Measurements from ENCODE around the gene ACTA1.
"Not testable (repeated sequence)": the region's sequence is repeated elsewhere in the genome, so short reads cannot be mapped to it uniquely, and the experiment has no call there.

The ACTA1 gene

DNA sequence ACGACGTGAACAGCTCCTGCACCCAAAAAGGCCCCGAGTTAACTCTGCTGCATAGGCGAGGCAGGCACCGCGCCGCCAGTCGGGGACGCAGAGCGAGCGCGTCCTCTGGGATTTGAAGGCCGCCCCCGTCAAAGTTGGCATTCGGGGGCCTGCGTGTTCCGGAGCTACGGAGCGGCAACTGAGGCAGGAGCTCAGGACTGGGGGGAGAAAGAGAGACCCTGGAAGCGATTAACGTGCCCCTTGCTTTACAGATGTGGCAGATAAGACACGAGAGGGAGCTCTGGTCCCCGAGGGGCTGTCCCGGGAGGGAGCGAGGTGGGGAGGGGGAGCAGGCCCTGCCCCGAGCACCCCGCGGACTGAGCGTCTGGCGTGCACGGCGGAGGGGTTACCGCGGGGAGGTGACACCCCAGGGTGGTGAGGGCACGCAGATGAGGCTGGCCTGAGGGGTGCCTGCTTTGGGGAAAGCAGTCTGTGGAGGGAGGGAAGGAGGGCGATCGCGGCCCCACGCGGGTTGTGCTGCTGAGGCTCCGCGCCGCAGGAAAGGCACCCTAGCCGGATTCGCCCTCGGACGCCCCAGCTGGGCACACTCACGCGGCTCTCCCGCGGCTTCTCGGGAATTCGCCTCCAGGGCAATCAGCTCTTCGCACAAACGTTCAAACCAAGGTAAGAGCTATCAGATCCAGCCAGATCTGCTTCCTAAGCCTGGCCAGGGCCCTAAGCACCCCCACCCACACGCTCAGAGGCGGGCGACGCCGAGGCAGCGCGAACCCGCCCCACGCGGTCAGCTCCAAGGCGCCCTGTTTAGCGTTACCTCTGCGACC is 26.5 kb downstream of the ACTA1 start:
- H3K4me1 ChIP-seq (ENCODE audit: control insufficient read depth in 1 of 2, insufficient read depth in 2 of 2, low read length in 2 of 2), result peaks cover 12 to 31% of the 10 kb centered on the region in 2 donors
- H3K4me3 ChIP-seq (ENCODE audit: low read depth in 1 of 2, low read length in 2 of 2), result peak overlapping the region; percentile 11 to 55
- no peak overlapping the region for H3K27ac ChIP-seq (ENCODE audit: low read length)
- H3K27me3 ChIP-seq (ENCODE audit: low read depth, low read length), result peaks cover 46% of the 10 kb centered on the region
- H3K36me3 ChIP-seq (ENCODE audit: control insufficient read depth in 1 of 2, insufficient read depth in 2 of 2, low read length in 2 of 2), result no peaks in the 10 kb centered on the region
- H3K9me3 ChIP-seq (ENCODE audit: control insufficient read depth in 1 of 2, low read length in 2 of 2), result no peaks in the 10 kb centered on the region

DNA sequence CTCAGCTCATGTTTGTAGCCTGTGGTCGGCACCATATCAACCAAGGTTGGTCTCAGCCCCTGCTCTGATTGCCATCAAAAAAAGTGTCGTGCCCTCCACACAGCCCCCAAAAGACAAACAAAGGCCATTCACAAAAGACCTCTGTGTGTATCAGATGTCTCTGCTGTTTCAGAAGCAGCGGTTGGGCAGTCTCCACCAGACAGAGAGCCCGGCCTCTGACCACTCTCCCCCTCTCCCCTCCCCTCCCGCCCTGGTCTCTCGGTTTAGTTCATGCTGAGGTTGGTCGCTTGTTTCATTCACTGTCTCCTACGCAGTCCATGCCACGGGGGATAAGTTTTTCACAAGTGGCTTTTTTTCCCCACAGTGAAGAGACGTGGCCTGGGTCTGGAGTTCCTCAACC is 27.1 kb downstream of the ACTA1 start:
- Histone ChIP-seq H3K4me1 (ENCODE audit: control insufficient read depth in 1 of 2, insufficient read depth in 2 of 2, low read length in 2 of 2) (peaks cover 12 to 31% of the 10 kb centered on the region in 2 donors), H3K9me3 (ENCODE audit: control insufficient read depth in 1 of 2, low read length in 2 of 2) (no peaks in the 10 kb centered on the region), H3K36me3 (ENCODE audit: control insufficient read depth in 1 of 2, insufficient read depth in 2 of 2, low read length in 2 of 2) (no peaks in the 10 kb centered on the region), H3K27me3 (ENCODE audit: low read depth, low read length) (peaks cover 49% of the 10 kb centered on the region), H3K27ac (ENCODE audit: low read length) (no peak overlapping the region), H3K4me3 (ENCODE audit: low read depth in 1 of 2, low read length in 2 of 2) (peak overlapping the region; percentile 11 to 55)

DNA sequence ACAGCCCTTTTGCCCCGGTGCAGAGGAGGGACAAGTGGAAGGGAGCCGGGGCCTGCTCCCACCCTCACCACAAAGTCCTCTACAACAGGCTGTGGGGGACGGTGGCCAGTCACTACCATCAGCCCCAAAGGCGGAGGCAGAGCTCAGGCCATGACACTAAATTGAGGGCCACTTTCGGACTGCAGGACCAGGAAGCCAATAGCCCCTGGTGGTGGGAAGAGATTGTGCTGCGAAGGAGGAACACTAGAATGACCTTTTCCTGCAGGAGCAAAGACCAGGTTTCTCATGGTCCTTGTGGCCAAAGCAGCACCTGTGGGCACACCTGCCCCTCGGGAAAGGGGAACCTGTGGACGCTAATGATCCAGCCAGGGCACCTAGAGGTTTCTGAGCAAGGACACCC is 30.3 kb downstream of the ACTA1 start:
- Histone ChIP-seq H3K9me3 (ENCODE audit: control insufficient read depth in 1 of 2, low read length in 2 of 2) (no peaks in the 10 kb centered on the region), H3K4me3 (ENCODE audit: low read depth in 1 of 2, low read length in 2 of 2) (no peak overlapping the region), H3K27me3 (ENCODE audit: low read depth, low read length) (peaks cover 43% of the 10 kb centered on the region), H3K4me1 (ENCODE audit: control insufficient read depth in 1 of 2, insufficient read depth in 2 of 2, low read length in 2 of 2) (peaks cover 0 to 12% of the 10 kb centered on the region in 2 donors), H3K27ac (ENCODE audit: low read length) (no peak overlapping the region), H3K36me3 (ENCODE audit: control insufficient read depth in 1 of 2, insufficient read depth in 2 of 2, low read length in 2 of 2) (no peaks in the 10 kb centered on the region)

DNA sequence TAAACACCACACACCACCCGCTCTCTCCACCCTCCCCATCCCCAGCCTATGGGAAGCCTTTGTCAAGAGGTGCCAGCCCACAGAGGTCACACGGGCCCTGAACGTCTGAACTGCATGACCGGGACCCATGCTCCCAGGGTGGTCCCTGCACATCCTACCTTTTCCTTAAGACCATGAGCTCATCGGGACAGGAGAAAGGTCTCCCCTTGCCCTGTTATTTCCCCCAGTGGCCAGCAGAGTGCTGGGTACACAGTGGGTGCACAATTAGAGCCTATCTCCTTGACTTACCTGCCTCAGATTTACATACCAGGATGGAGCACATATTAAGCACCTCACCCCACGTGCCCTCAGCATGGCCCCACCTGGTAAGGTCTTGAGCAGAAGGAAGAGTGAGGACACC is 30.9 kb downstream of the ACTA1 start:
- peaks cover 0 to 11% of the 10 kb centered on the region in 2 donors for H3K4me1 ChIP-seq (ENCODE audit: control insufficient read depth in 1 of 2, insufficient read depth in 2 of 2, low read length in 2 of 2)
- peaks cover 37% of the 10 kb centered on the region for H3K27me3 ChIP-seq (ENCODE audit: low read depth, low read length)
- no peak overlapping the region for H3K4me3 ChIP-seq (ENCODE audit: low read depth in 1 of 2, low read length in 2 of 2)
- no peaks in the 10 kb centered on the region for H3K36me3 ChIP-seq (ENCODE audit: control insufficient read depth in 1 of 2, insufficient read depth in 2 of 2, low read length in 2 of 2)
- H3K27ac ChIP-seq (ENCODE audit: low read length), result no peak overlapping the region
- no peaks in the 10 kb centered on the region for H3K9me3 ChIP-seq (ENCODE audit: control insufficient read depth in 1 of 2, low read length in 2 of 2)

DNA sequence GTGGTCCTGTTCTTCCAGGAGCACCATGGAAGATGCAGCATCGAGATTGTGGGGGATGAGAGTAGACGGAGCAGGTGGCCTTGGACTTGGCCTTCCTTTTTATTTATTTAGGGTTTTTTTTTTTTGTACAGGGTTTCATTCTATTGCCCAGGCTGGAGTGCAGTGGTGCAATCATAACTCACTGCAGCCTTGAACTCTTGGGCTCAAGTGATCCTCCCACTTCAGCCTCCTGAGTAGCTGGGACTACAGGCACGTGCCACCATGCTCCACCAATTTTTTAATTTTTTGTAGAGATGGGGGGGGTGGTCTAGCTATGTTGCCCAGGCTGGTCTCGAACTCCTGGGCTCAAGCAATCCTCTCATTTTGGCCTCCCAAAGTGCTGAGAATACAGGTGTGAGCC is 31.6 kb downstream of the ACTA1 start:
- H3K9me3 ChIP-seq (ENCODE audit: control insufficient read depth in 1 of 2, low read length in 2 of 2); H3K27ac ChIP-seq (ENCODE audit: low read length); H3K4me3 ChIP-seq (ENCODE audit: low read depth in 1 of 2, low read length in 2 of 2); H3K4me1 ChIP-seq (ENCODE audit: control insufficient read depth in 1 of 2, insufficient read depth in 2 of 2, low read length in 2 of 2); H3K36me3 ChIP-seq (ENCODE audit: control insufficient read depth in 1 of 2, insufficient read depth in 2 of 2, low read length in 2 of 2): not testable (repeated sequence)
- H3K27me3 ChIP-seq (ENCODE audit: low read depth, low read length), result peaks cover 30% of the 10 kb centered on the region

DNA sequence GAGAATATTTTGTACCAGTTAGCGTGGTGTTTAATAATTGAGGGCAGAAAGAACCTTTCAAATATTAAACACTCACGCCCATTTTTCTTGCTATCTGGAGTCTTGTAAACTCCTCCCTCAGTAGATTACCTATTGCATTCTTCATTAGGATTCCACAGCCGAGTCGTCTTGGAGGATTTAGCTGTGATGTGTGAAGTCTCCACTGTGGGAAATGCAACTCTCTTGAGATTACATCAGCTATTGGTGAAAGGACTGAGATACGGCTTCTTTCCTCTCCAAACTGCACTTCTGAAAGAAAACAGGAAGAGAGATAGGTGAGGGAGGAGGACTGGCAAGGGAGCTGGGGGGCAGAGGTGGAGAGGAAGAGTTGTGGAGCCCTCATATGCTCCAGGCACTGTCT is 36.1 kb downstream of the ACTA1 start:
- Histone ChIP-seq H3K36me3 (ENCODE audit: control insufficient read depth in 1 of 2, insufficient read depth in 2 of 2, low read length in 2 of 2) (no peaks in the 10 kb centered on the region), H3K27ac (ENCODE audit: low read length) (no peak overlapping the region), H3K4me1 (ENCODE audit: control insufficient read depth in 1 of 2, insufficient read depth in 2 of 2, low read length in 2 of 2) (no peaks in the 10 kb centered on the region), H3K27me3 (ENCODE audit: low read depth, low read length) (peaks cover 7% of the 10 kb centered on the region), H3K9me3 (ENCODE audit: control insufficient read depth in 1 of 2, low read length in 2 of 2) (no peaks in the 10 kb centered on the region), H3K4me3 (ENCODE audit: low read depth in 1 of 2, low read length in 2 of 2) (no peak overlapping the region)

DNA sequence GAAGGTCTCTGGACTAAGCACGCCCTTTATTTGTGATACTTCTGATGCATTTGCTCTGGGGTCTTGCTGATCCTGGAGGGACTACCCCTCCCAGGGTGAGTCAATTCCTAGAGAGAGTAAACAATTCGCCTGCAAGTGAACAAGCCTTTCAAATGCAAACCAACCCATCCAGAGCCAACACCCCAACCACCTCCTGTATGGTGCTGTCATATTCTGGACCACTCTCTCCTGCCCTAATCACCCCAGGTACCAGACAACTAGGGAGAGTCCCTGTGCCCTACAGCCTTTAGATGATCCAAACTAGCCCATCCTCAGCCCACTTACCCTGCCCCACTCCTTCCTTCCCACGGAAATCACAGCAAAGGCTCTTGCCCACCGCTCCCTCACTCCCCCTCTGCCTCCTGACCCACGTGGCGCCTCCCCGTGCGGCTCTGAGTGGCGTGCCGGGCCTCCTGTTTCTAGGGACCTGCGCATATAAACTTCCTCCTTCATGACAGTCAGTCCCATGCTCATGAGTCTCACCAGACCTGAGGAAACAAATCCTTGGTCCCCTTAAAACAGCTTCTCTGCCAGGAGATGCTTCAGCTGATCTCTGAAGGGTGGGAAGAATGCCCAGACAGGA is 37.2 kb downstream of the ACTA1 start:
- Histone ChIP-seq H3K4me1 (ENCODE audit: control insufficient read depth in 1 of 2, insufficient read depth in 2 of 2, low read length in 2 of 2) (no peaks in the 10 kb centered on the region), H3K9me3 (ENCODE audit: control insufficient read depth in 1 of 2, low read length in 2 of 2) (no peaks in the 10 kb centered on the region), H3K36me3 (ENCODE audit: control insufficient read depth in 1 of 2, insufficient read depth in 2 of 2, low read length in 2 of 2) (no peaks in the 10 kb centered on the region), H3K27me3 (ENCODE audit: low read depth, low read length) (peaks cover 3% of the 10 kb centered on the region), H3K4me3 (ENCODE audit: low read depth in 1 of 2, low read length in 2 of 2) (no peak overlapping the region), H3K27ac (ENCODE audit: low read length) (no peak overlapping the region)

DNA sequence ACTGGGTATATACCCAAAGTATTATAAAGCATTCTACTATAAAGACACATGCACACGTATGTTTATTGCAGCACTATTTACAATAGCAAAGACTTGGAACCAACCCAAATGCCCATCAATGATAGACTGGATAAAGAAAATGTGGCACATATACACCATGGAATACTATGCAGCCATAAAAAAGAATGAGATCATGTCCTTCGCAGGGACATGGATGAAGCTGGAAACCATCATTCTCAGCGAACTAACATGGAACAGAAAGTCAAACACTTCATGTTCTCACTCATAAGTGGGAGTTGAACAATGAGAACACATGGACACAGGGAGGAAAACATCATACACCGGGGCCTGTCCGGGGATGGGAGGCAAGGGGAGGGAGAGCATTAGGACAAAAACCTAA is 39.4 kb downstream of the ACTA1 start:
- not testable (repeated sequence) for H3K4me1 ChIP-seq (ENCODE audit: control insufficient read depth in 1 of 2, insufficient read depth in 2 of 2, low read length in 2 of 2); H3K27me3 ChIP-seq (ENCODE audit: low read depth, low read length); H3K9me3 ChIP-seq (ENCODE audit: control insufficient read depth in 1 of 2, low read length in 2 of 2); H3K4me3 ChIP-seq (ENCODE audit: low read depth in 1 of 2, low read length in 2 of 2); H3K36me3 ChIP-seq (ENCODE audit: control insufficient read depth in 1 of 2, insufficient read depth in 2 of 2, low read length in 2 of 2); H3K27ac ChIP-seq (ENCODE audit: low read length)

DNA sequence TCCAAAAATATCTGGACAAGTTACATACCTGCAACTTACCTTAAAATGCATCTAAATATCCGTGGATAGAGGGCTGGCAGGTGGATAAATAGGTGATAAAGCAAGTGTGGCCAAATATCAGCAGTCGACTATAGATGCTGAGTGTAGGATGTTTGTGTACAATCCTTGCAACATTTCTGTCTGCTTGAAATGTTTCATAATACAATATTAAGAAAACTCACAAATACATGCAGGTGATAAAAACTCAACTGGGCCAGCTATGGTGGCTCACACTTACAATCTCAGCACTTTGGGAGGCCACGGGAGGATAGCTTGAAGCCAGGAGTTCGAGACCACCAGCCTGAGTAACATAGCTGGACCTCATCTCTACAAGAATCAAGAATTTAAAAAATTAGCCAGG is 41.0 kb downstream of the ACTA1 start:
- Histone ChIP-seq H3K36me3 (ENCODE audit: control insufficient read depth in 1 of 2, insufficient read depth in 2 of 2, low read length in 2 of 2) (no peaks in the 10 kb centered on the region), H3K4me1 (ENCODE audit: control insufficient read depth in 1 of 2, insufficient read depth in 2 of 2, low read length in 2 of 2) (no peaks in the 10 kb centered on the region), H3K4me3 (ENCODE audit: low read depth in 1 of 2, low read length in 2 of 2) (no peak overlapping the region), H3K27me3 (ENCODE audit: low read depth, low read length) (no peaks in the 10 kb centered on the region), H3K9me3 (ENCODE audit: control insufficient read depth in 1 of 2, low read length in 2 of 2) (peaks cover 0 to 7% of the 10 kb centered on the region in 2 donors), H3K27ac (ENCODE audit: low read length) (no peak overlapping the region)

DNA sequence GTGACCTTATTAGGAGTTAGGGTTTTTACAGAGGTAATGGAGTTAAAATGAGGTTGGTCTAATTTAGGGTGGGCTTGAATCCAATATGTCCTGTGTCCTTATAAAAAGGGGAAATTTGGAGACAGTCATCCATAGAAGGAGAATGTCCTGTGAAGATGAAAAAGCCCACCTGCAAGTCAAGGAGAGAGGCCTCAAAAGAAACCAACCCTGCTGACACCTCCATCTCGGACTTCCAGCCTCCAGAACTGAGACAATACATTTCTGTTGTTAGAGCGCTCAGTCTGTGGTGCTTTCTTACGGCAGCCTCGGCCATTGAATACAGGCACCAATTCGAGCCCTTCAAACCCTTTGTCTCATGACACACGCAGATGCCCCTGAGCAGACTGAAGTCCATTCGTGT is 43.8 kb downstream of the ACTA1 start:
- H3K9me3 ChIP-seq (ENCODE audit: control insufficient read depth in 1 of 2, low read length in 2 of 2), result peaks cover 0 to 7% of the 10 kb centered on the region in 2 donors
- no peaks in the 10 kb centered on the region for H3K36me3 ChIP-seq (ENCODE audit: control insufficient read depth in 1 of 2, insufficient read depth in 2 of 2, low read length in 2 of 2)

DNA sequence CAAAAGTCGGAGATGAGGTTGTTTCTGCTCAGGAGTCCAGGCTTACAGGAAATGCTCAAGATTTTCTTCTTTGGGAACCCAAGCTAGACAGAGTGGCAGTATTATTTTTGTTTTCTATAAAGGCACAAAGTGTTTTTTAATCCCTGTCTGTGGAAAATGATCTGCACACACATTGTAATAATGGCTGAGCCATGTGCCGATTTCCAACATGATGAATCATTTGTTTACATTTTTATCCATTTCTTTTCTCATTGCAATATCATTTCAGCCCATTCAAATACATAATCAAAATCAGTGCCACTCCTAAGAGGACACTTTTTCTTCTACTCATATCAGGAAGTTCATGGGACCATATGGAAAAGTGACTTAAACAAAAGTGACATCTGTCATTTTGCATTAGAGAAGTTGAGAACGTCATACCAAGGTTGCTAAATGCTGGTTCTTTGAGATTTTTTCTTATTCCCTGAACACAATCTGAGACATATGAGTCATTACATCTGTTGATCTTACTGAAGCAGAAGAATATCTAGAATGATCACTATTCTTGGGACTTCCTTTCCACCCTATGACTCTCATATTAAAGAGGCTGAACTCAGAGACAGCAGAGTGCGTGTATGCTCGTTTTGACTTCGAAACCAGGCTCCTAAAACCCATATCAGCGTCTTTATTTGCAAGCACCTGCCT is 44.9 kb downstream of the ACTA1 start:
- Histone ChIP-seq H3K27me3 (ENCODE audit: low read depth, low read length) (no peaks in the 10 kb centered on the region), H3K27ac (ENCODE audit: low read length) (no peak overlapping the region), H3K4me3 (ENCODE audit: low read depth in 1 of 2, low read length in 2 of 2) (no peak overlapping the region), H3K9me3 (ENCODE audit: control insufficient read depth in 1 of 2, low read length in 2 of 2) (peaks cover 0 to 7% of the 10 kb centered on the region in 2 donors), H3K4me1 (ENCODE audit: control insufficient read depth in 1 of 2, insufficient read depth in 2 of 2, low read length in 2 of 2) (no peaks in the 10 kb centered on the region), H3K36me3 (ENCODE audit: control insufficient read depth in 1 of 2, insufficient read depth in 2 of 2, low read length in 2 of 2) (no peaks in the 10 kb centered on the region)

More for the DNA sequence above, 43.8 kb downstream of the ACTA1 start:
- Histone ChIP-seq H3K4me3 (ENCODE audit: low read depth in 1 of 2, low read length in 2 of 2) (no peak overlapping the region), H3K27me3 (ENCODE audit: low read depth, low read length) (no peaks in the 10 kb centered on the region), H3K4me1 (ENCODE audit: control insufficient read depth in 1 of 2, insufficient read depth in 2 of 2, low read length in 2 of 2) (no peaks in the 10 kb centered on the region), H3K27ac (ENCODE audit: low read length) (no peak overlapping the region)

Data from muscle layer of duodenum (tissue), 2 donors.